D721Med (cell line): ENCODE results near the gene MAST2.
"Not testable (repeated sequence)": the region's sequence is repeated elsewhere in the genome, so short reads cannot be mapped to it uniquely, and the experiment has no call there.

Experiments used
- DNase-seq: peaks from one replicate; pipeline ENCODE4 v3.0.0; 2011; ENCODE audit warnings: low spot score; ENCODE audit not compliant: insufficient read length
- FAIRE-seq: peaks from 2 replicates; lab custom pipeline; 2011; peaks lifted over from hg19 to GRCh38; lab: Jason Lieb, UNC
- TF ChIP-seq, protein P1 (sequence below): IDR thresholded peaks from 2 replicates; pipeline ENCODE4 v1.5.1; 2012; ENCODE audit warnings: mild to moderate bottlenecking, control low read depth; ENCODE audit not compliant: insufficient read depth; ENCODE audit errors: missing control alignments

MAST2 gene

DNA sequence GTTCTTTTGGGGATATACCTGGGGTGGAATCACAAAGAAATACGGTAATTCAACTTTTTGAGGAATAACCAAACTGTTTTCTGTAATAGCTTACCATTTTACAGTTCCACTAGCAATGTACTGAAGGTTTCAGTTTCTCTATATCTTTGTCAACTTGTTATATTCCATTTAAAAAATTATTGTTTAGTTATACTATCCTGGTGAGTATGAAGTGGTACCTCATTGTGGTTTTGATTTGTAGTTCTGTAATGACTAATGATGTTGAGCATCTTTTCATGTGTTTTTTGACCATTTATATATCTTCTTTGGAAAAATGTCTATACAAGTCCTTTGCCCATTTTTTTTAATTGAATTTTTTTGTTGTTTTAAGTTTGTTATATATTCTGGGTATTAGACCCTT is 39.4 kb downstream of the MAST2 start:
- DNase-seq: no peak
- FAIRE-seq: no peak
- TF ChIP-seq, protein P1, sequence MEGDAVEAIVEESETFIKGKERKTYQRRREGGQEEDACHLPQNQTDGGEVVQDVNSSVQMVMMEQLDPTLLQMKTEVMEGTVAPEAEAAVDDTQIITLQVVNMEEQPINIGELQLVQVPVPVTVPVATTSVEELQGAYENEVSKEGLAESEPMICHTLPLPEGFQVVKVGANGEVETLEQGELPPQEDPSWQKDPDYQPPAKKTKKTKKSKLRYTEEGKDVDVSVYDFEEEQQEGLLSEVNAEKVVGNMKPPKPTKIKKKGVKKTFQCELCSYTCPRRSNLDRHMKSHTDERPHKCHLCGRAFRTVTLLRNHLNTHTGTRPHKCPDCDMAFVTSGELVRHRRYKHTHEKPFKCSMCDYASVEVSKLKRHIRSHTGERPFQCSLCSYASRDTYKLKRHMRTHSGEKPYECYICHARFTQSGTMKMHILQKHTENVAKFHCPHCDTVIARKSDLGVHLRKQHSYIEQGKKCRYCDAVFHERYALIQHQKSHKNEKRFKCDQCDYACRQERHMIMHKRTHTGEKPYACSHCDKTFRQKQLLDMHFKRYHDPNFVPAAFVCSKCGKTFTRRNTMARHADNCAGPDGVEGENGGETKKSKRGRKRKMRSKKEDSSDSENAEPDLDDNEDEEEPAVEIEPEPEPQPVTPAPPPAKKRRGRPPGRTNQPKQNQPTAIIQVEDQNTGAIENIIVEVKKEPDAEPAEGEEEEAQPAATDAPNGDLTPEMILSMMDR: no peak

DNA sequence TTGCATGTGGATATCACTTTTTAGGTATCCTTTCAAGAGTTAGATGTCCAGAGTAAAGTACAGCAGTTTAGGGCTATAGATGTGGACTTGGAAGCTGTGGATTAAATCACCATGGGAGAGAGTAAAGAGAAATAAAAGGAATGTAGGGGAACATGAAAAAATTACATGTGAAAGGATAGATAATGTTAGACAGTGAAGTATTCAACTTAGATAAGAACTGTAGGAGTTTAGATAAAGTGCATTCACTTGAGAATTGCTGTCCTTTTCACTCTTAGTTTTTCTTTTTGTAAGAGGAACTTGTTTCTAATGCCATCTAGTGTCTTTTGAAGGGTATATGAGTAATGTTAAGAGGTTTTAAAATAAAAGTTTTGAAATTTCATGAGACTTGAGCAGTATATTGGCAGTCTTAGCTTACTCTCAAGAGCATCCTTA is 40.1 kb downstream of the MAST2 start:
- no peak for FAIRE-seq
- TF ChIP-seq, protein P1: peak; percentile 11
- no peak for DNase-seq

- not testable (repeated sequence) for DNase-seq, FAIRE-seq
Measured at GRCh38 chr1:45844000-45844399, 40.6 kb downstream of the MAST2 start.

GRCh38 chr1:45846931-45847330 is 43.5 kb downstream of the MAST2 start:
- DNase-seq: no peak
- TF ChIP-seq, protein P1: no peak
- FAIRE-seq: no peak

- DNase-seq (no peak), FAIRE-seq (no peak)
- TF ChIP-seq, protein P1: no peak
Measured at GRCh38 chr1:45848097-45848496, 44.7 kb downstream of the MAST2 start.

DNA sequence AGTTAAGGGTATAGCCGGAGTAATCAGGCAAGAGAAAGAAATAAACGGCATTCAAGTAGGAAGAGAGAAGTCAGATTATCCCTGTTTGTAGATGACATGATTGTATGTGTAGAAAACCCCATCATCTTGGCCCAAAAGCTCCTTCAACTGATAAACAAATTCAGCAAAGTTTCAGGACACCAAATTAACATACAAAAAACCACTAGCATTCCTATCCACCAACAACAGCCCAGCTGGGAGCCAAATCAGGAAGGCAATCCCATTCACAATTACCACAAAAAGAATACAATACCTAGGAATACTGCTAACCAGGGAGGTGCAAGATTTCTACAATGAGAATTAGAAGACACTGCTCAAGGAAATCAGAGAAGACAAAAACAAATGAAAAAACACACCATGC is 45.3 kb downstream of the MAST2 start:
- DNase-seq (no peak), FAIRE-seq (no peak)
- TF ChIP-seq, protein P1: no peak

- DNase-seq (no peak), FAIRE-seq (no peak)
- TF ChIP-seq, protein P1: no peak
Measured at GRCh38 chr1:45850017-45850416, 46.6 kb downstream of the MAST2 start.

DNA sequence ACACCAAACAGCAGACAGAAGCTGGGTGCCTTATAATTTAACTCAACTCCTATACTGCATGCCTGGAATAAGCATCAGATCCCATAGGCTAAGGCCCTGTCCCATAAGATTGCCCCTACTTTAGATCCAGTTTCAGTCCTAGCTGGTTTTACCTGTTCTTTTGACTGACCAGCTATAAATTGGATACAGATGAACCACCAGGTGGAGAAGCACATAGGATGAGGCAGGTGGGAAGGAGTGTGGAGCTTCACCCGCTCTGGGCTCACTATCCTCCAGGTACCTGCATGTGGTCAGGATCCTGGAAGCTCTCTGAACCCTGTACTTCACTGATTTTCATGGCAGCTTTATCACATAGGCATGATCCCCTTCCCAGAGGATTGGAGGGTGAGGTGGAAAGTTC is 51.3 kb downstream of the MAST2 start:
- no peak for DNase-seq
- no peak for FAIRE-seq

More for the DNA sequence above, 51.3 kb downstream of the MAST2 start:
- TF ChIP-seq, protein P1: no peak
